GM10266 (cell line): ENCODE results near the gene AOAH.
"Not testable (repeated sequence)": the region's sequence is repeated elsewhere in the genome, so short reads cannot be mapped to it uniquely, and the experiment has no call there.

Source experiments
- DNase-seq: peaks from one replicate; pipeline ENCODE4 v3.0.0; 2012; ENCODE audit errors: extremely low spot score
- CTCF ChIP-seq: IDR thresholded peaks from 2 replicates; pipeline ENCODE4 v1.5.1; 2012; ENCODE audit warnings: mild to moderate bottlenecking, low read depth; ENCODE audit not compliant: control insufficient read depth, insufficient read depth; ENCODE audit errors: missing control alignments

The AOAH gene

GRCh38 chr7:36487756-36488336, 236.4 kb downstream of the AOAH start:
- DNase-seq, result no peak
- peak; percentile 72 for TF ChIP-seq CTCF

- TF ChIP-seq CTCF, result no peak
- no peak for DNase-seq
Observed at GRCh38 chr7:36486336-36486735, 238.0 kb downstream of the AOAH start.

- no peak for DNase-seq
- no peak for TF ChIP-seq CTCF
Observed at GRCh38 chr7:36484265-36484664, 240.0 kb downstream of the AOAH start.

- DNase-seq, result not testable (repeated sequence)
Observed at GRCh38 chr7:36483853-36484252, 240.4 kb downstream of the AOAH start.

GRCh38 chr7:36478745-36479144, 245.5 kb downstream of the AOAH start:
- TF ChIP-seq CTCF, result no peak
- no peak for DNase-seq

- no peak for TF ChIP-seq CTCF
- DNase-seq, result no peak
Observed at GRCh38 chr7:36475381-36475780, 248.9 kb downstream of the AOAH start.

- TF ChIP-seq CTCF, result no peak
- DNase-seq, result no peak
Observed at GRCh38 chr7:36475011-36475342, 249.3 kb downstream of the AOAH start.

GRCh38 chr7:36474283-36475010, 249.8 kb downstream of the AOAH start:
- DNase-seq, result no peak
- TF ChIP-seq CTCF, result no peak
